ENCODE results near the gene SLC9A7.

SLC9A7 gene

DNA sequence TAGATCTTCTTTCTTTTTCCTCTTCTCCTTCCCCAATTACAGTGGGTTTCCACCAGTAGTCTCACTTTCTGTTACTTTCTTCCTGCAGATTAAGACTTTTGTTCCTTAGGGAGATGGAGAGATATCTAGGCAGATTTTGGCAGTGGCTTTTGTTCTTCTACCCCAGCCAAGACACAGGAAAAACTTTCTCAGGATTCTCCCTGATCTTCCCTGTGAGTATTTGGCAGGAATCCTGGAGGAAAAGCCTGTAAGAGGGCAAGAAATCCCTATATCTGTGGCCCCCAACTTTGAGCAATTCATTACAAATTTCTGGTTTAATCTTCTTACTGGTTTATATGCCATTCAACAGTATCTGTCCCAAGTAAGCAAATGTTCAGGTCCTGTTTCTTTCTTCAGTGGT, 21.9 kb downstream of the SLC9A7 start:
- TF ChIP-seq ZNF132 (tag by site-specific recombination; IDR thresholded peaks at IDR 0.05; ENCODE audit: borderline replicate concordance) (no peak), ZNF184 (tag by site-specific recombination; IDR thresholded peaks at IDR 0.05) (no peak), ZBTB49 (tag by site-specific recombination; IDR thresholded peaks at IDR 0.05; ENCODE audit: low read depth) (no peak), ZNF548 (tag by site-specific recombination; IDR thresholded peaks at IDR 0.05) (no peak)
- H3K4me1 ChIP-seq (ENCODE audit: control insufficient read depth, insufficient read depth, low read length), result no peaks in the 10 kb centered on the region
- ChIA-PET POLR2A (no interaction called here), CTCF (interaction anchor here (0.6 kb wide), 1 partner anchor 1346 kb away, joined by 3 read pairs; no protein-coding TSS in a partner anchor)
- no peak overlapping the region for H3K27ac ChIP-seq (ENCODE audit: extremely low read depth, low read depth, low read length)
- H3K36me3 ChIP-seq (ENCODE audit: control insufficient read depth in 2 of 2, insufficient read depth in 1 of 2, low read length in 2 of 2), result no peaks in the 10 kb centered on the region
- peaks cover 9% of the 10 kb centered on the region for H3K9me3 ChIP-seq (ENCODE audit: control insufficient read depth, insufficient read depth, low read depth, low read length)
- no peak overlapping the region for H3K4me3 ChIP-seq (ENCODE audit: low read depth, low read length)

GRCh38 chrX:46735622-46736021, 23.3 kb downstream of the SLC9A7 start:
- CTCF ChIA-PET, result no interaction called here

GRCh38 chrX:46733226-46733625, 25.7 kb downstream of the SLC9A7 start:
- Histone ChIP-seq H3K9me3 (ENCODE audit: control insufficient read depth, insufficient read depth, low read depth, low read length) (peaks cover 9% of the 10 kb centered on the region), H3K27ac (ENCODE audit: extremely low read depth, low read depth, low read length) (no peak overlapping the region), H3K4me3 (ENCODE audit: low read depth, low read length) (no peak overlapping the region), H3K36me3 (ENCODE audit: control insufficient read depth in 2 of 2, insufficient read depth in 1 of 2, low read length in 2 of 2) (no peaks in the 10 kb centered on the region), H3K4me1 (ENCODE audit: control insufficient read depth, insufficient read depth, low read length) (no peaks in the 10 kb centered on the region)
- ChIA-PET POLR2A (no interaction called here), CTCF (interaction anchor here (0.6 kb wide), 2 partner anchors 27 to 353 kb away, joined by 3 read pairs; no protein-coding TSS in a partner anchor)
- no peak for TF ChIP-seq ZNF585B (tag by site-specific recombination; IDR thresholded peaks at IDR 0.05)
- TF ChIP-seq ZNF596 (tag by site-specific recombination; IDR thresholded peaks at IDR 0.05), result no peak
- TF ChIP-seq ZNF423 (tag by site-specific recombination; IDR thresholded peaks at IDR 0.05), result no peak
- no peak for TF ChIP-seq ZBTB7A (tag by site-specific recombination; IDR thresholded peaks at IDR 0.05; ENCODE audit: low read depth)
- TF ChIP-seq ZNF350 (tag by site-specific recombination; IDR thresholded peaks at IDR 0.05), result no peak
- no peak for TF ChIP-seq ZNF664 (tag by site-specific recombination; IDR thresholded peaks at IDR 0.05)
- TF ChIP-seq GLIS1 (tag by site-specific recombination; IDR thresholded peaks at IDR 0.05), result no peak
- no peak for TF ChIP-seq YY1 (tag by site-specific recombination; IDR thresholded peaks at IDR 0.05)
- no peak for TF ChIP-seq ZFHX2 (tag by site-specific recombination; conservative IDR thresholded peaks at IDR 0.05)
- TF ChIP-seq RBAK (tag by site-specific recombination; IDR thresholded peaks at IDR 0.05), result no peak
- no peak for TF ChIP-seq ZNF114 (tag by site-specific recombination; IDR thresholded peaks at IDR 0.05)
- TF ChIP-seq ZNF530 (tag by site-specific recombination; IDR thresholded peaks at IDR 0.05; ENCODE audit: low read depth), result no peak
- TF ChIP-seq ZNF341 (tag by site-specific recombination; IDR thresholded peaks at IDR 0.05; ENCODE audit: low read depth), result no peak
- TF ChIP-seq REPIN1 (tag by site-specific recombination; IDR thresholded peaks at IDR 0.05; ENCODE audit: low read depth), result no peak

More at GRCh38 chrX:46735622-46736021, 23.3 kb downstream of the SLC9A7 start:
- no peaks in the 10 kb centered on the region for H3K4me1 ChIP-seq (ENCODE audit: control insufficient read depth, insufficient read depth, low read length)
- no peak overlapping the region for H3K4me3 ChIP-seq (ENCODE audit: low read depth, low read length)
- peaks cover 9% of the 10 kb centered on the region for H3K9me3 ChIP-seq (ENCODE audit: control insufficient read depth, insufficient read depth, low read depth, low read length)
- H3K27ac ChIP-seq (ENCODE audit: extremely low read depth, low read depth, low read length), result no peak overlapping the region
- POLR2A ChIA-PET, result no interaction called here
- no peaks in the 10 kb centered on the region for H3K36me3 ChIP-seq (ENCODE audit: control insufficient read depth in 2 of 2, insufficient read depth in 1 of 2, low read length in 2 of 2)
- TF ChIP-seq TRIM28 (IDR thresholded peaks at IDR 0.05; ENCODE audit: borderline replicate concordance, low read length) (peak; percentile 43; the same call in 1 of the 2 replicates), ZNF391 (tag by site-specific recombination; IDR thresholded peaks at IDR 0.05; ENCODE audit: borderline replicate concordance, low read depth) (no peak), ZNF768 (tag by site-specific recombination; IDR thresholded peaks at IDR 0.05) (no peak), ZNF558 (tag by site-specific recombination; IDR thresholded peaks at IDR 0.05) (peak; percentile 49; the same call in 1 of the 2 replicates), ZNF530 (tag by site-specific recombination; IDR thresholded peaks at IDR 0.05; ENCODE audit: low read depth) (no peak), ZBTB49 (tag by site-specific recombination; IDR thresholded peaks at IDR 0.05; ENCODE audit: low read depth) (no peak), ZNF302 (tag by site-specific recombination; IDR thresholded peaks at IDR 0.05; ENCODE audit: low read depth) (no peak), SETDB1 (IDR thresholded peaks at IDR 0.05; ENCODE audit: insufficient read length, low read length) (peak; percentile 93), ZNF155 (tag by site-specific recombination; IDR thresholded peaks at IDR 0.05) (no peak), ZNF274 (IDR thresholded peaks at IDR 0.05; ENCODE audit: low read length) (no peak), ZNF274 (tag by site-specific recombination; IDR thresholded peaks at IDR 0.05; ENCODE audit: borderline replicate concordance) (no peak)
- TF ChIP-seq, protein P1, sequence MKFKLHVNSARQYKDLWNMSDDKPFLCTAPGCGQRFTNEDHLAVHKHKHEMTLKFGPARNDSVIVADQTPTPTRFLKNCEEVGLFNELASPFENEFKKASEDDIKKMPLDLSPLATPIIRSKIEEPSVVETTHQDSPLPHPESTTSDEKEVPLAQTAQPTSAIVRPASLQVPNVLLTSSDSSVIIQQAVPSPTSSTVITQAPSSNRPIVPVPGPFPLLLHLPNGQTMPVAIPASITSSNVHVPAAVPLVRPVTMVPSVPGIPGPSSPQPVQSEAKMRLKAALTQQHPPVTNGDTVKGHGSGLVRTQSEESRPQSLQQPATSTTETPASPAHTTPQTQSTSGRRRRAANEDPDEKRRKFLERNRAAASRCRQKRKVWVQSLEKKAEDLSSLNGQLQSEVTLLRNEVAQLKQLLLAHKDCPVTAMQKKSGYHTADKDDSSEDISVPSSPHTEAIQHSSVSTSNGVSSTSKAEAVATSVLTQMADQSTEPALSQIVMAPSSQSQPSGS (tag by site-specific recombination; IDR thresholded peaks at IDR 0.05; ENCODE audit: low read depth), result no peak
